ENCODE results near the gene SLC32A1. TPM values are rescaled to one million over a fixed set of nuclear protein-coding genes. Genes with fewer than 3 reads are reported as not detected.
A peak's percentile ranks its signal among the peaks of the same experiment; 100 is the strongest.

The SLC32A1 gene
- 0.05 TPM in 1 of 2 replicates, not detected in the other for total RNA-seq

DNA sequence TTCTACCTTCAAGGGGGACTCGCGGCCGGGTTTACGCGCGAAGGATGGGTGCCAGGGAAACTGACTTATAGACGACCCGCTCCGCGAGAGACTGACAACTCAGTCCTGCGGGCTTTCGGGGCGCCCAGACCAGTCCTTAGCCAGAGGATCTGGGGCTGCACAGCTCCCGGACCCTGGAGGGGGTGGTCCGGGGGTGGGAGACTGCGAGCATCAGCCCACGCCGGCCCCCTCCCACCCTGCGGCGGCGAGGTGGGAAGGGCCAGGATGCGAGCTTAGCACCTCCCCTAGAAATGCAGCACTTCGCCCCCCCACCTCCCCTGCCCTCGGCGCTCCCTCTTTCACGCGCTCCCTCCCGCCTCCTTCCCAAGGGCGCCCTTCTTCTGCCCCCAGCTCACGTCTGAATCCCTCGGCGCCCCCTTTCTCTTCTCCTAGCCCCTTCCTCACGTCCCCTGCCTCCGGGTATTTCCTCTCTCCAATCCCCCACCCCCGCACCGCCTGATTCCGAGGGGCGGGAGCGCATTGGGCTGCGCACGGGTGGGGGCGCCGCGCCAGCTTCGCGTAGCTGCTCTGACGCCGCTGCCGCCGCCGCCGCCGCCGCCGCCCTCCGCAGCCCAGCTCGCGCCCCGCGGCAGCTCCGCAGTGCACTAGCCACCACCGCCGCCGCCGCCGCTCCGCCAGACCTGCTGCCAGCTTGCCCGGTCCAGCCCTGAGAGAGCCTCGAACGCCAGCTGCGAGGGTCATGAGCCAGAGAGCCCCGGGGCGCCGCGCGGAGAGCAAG lies at the start of gene SLC32A1:
Gene SLC32A1 (plus strand): TSS at position 639 of the 778 bp plus-strand sequence. CDS start 239 bp downstream, outside the sequence.
- DNase-seq: peak; percentile 44

- no peak for DNase-seq
These were observed 49.5 kb upstream of the SLC32A1 start for GRCh38 chr20:38674765-38675133.

GRCh38 chr20:38676576-38676975 lies 47.7 kb upstream of the SLC32A1 start:
- DNase-seq: no peak

DNA sequence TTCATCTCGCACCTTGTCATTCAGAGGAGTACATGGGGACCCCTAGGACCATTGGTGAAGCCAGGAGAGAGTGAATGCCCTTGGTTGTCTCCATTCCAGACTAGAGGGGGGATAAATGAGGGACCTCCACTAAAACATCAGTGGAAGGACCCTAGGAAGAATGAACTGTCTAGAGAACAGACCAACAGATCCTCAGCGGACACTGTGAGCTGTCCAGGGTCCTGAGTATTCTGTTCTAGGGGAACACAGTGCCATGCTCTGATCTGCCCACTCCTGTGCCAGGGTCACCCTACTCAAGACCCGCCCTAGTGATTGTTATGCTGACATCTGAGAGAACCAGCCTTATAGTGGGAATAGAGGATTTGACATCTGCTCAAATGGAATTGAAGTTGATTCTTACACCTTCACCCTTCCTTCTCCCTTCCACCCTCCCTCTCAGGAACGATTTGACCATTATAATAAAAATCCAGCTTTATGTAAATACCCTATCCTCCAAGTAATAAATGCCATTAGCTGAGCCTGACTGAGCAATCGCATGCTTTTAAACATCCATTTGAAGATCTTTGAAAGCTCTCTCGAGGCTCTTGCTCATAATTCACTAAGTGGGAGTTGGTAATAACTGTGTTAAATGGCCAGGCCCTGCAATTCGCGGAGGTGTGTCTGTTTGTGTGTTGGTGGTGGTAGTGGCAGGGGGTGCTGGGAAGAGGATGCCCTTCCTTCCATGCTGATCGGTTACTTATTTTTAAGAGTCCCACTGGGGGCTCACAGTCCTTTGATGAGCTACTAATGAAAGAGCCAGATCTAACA lies 43.6 kb upstream of the SLC32A1 start:
- peak; percentile 65 for DNase-seq

GRCh38 chr20:38685271-38685670 lies 39.0 kb upstream of the SLC32A1 start:
- no peak for DNase-seq

- DNase-seq: peak; percentile 71
These were observed 38.3 kb upstream of the SLC32A1 start for GRCh38 chr20:38685853-38686473.

DNA sequence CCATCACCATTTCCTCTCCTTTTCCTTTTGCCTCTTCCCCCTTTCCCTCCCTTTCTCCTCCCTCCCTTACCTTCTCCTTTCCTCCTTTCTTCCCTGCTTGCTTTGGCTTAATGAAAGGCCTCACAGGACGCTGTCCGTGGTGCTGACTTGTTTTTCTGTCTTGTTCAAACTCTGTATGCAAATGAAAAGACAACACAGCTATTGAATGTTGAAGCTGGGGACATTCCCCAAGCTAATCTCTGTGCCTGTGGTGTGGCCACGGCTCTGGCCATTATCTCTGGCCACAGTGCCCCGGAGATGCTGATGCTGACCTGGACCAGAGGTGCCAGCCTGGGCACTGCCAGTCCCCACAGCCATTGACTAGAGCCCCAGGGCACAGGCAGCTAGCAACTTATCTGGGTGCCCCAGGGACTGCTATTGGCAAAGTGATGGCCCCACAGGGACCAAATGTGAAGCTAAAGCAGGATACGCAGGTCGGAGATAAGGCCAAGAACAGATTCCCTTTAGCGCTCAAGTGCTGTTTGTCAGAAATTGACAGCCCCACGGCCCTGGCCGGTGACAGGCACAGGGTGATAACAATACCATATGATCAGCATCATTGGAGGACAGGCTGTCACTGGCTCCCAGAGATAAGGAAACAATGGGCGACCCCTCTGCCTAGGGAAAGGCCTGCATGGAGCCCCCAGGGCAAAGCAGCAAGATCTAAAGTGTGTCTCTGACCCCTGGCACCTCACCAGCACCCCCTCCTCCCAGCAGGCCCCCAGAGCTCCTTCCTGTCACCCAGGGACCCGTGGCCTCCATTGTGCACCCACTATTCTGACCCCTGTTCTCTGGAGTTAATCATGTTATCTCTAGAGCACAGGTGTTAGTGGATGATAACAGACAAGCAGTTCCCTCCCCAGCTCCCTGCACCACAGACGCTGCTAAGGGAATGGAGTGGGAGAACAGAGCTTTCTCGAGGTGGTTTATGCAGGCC lies 31.6 kb upstream of the SLC32A1 start:
- DNase-seq: peak; percentile 79

DNA sequence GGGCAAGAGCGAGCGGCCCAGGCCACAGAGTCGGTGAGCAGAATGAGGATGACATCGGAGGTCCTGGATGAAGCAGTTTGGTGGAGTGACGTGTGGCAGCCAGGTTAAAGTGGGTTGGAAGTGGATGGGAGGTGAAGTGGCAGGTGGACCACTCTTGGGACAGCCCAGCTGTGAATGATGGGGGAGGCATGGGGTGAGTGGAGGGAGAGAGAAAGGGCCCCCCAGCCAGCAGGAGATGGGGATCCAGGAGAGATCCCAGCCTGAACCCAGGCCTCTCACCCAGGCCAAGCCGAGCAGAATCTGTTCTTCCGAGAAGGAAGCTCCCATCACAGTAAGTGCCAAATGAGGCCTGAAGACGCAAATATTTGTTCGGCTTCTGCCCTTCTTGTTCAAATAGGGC lies 27.0 kb upstream of the SLC32A1 start:
- DNase-seq: no peak

- DNase-seq: no peak
These were observed 25.7 kb upstream of the SLC32A1 start for GRCh38 chr20:38698541-38698940.

- no peak for DNase-seq
These were observed 24.1 kb upstream of the SLC32A1 start for GRCh38 chr20:38700141-38700540.

DNA sequence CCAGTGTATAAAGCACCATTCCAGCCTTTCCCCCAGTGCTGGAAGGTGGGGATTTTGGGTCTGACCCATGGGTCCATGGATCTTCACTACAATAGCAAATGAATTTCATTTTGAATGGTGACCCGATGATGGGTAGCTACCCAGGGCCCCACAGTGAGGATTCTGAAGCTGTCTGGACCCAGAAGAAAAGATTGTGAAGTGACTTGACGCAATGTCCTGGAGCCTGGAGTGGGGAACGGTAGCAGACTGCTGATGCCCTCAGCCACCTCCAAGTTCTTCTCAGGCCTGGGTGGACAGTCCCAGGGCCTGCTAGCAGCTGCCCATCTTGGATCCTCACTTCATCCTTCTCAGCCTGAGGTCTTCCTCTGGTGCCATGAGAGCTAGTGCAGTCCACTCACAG lies 23.4 kb upstream of the SLC32A1 start:
- DNase-seq: no peak

DNA sequence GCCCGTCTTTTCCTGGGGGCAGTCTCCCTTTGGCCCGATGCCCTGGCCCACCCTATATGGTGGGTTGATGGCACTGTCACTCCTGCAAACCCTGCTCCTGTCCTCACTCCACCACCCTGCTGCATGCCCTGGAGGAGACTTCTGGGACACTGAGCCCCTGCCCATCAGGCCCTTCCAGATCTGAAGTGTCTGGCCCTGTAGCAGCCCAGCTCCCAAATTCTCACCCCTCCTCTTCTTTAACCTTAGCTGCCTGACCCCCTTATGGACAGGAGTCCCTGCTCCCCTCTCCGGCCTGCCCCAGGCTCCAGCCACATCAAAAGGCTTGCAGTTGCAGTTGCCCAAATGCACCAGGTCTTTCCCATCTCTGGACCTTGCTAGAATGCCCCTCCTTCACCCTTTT lies 20.8 kb upstream of the SLC32A1 start:
- no peak for DNase-seq

- no peak for DNase-seq
These were observed 20.1 kb upstream of the SLC32A1 start for GRCh38 chr20:38704136-38704535.

DNA sequence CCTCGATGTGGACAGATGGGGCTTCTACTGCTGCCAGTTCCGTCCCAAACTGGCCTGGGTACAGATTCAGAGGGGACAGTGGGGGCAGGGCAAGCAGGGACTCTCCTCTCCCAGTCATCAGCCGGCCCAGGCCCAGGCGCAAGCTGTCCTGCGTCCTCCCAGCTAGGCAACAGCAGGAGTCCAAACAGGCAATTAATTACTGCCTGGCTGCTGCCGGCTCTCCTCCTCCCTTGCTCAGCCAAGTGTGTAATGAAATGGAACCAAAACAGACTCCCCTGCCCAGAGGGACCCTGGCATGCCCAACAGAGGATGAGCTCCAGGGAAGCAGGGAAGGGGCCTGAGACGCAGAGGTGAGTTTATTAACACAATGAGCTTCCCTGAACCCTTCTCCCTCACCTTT lies 17.8 kb upstream of the SLC32A1 start:
- DNase-seq: no peak

DNA sequence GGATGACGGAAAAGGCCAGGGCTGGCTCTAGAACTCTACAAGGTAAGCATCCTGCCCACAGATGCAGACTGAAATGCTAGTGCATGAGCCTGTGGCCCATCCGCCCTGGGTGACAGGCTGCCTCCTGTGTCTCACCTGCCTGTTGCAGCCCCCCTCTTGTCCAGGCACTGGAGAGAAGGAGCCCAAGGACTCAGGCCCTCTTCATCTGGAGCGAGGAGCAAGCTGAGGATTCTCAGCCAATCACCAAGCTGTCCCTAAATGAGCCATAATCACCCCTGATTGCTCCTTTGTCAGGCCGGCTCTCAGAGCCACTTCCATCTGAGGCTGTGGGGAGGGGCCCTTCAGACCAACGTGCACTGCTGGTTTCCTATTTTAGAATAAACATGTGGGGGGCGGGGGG lies 10.0 kb upstream of the SLC32A1 start:
- no peak for DNase-seq

GRCh38 chr20:38715646-38716045 lies 8.6 kb upstream of the SLC32A1 start:
- DNase-seq: no peak

- no peak for DNase-seq
These were observed 1.6 kb upstream of the SLC32A1 start for GRCh38 chr20:38722683-38723016.

DNA sequence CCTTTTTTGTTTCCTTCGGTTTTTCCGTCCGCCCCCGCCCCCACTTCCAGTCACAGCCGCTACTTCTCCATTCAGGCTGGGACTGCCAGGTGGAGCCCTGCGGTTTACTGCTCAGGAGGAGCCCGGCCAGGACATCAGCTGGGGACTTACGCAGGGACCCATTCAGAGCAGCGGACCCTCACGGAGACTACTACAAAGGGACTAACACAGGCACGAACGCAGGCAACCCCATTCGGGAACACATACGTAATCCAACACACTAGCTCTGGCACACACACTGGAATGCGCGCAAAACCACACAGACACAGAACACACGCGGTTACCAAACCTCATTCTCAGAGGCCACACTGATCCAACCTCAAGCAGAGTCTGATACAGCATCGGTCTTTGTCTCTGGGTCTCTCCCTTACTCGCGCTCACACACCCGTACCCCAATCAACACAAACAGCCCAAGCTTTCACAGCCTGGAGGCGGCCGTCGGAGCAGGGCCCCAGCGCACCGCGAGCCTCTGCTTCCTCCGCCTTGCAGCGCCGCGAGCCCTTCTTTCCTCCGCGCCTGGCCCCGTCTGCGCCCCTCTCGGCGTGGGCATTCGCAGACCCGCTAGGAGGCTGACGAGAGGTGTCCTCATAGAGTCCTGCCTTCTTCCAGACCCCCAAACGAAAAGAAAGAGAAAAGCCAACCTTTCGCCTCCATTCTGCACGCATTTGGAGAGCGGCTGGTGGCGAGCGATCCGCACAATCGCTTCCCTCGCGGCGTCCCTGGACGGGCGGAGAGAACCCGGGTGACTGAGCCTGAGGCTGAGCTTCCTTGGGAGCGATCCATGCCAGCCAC lies 1.1 kb upstream of the SLC32A1 start:
- no peak for DNase-seq

- no peak for DNase-seq
These were observed 401 bp downstream of the SLC32A1 start for GRCh38 chr20:38724626-38725147.

- no peak for DNase-seq
These were observed 1.0 kb downstream of the SLC32A1 start for GRCh38 chr20:38725148-38725901.
